Measurements from ENCODE around the gene MYMK.

- no peak for TF ChIP-seq POLR2A (IDR thresholded peaks at IDR 0.05; ENCODE audit: low read length)
- TF ChIP-seq GATA1 (IDR thresholded peaks at IDR 0.05; ENCODE audit: low read depth, low read length) = no peak
These were observed 47.8 kb downstream of the MYMK start for GRCh38 chr9:133476941-133477340.
